Fibroblast of the aortic adventitia (primary cell): ENCODE results near the gene ACTR3C. TPM values are rescaled to one million over a fixed set of nuclear protein-coding genes. Genes with fewer than 3 reads are reported as not detected.

ENCODE experiments used
- DNase-seq: peaks from one replicate; pipeline ENCODE4 v3.0.0-alpha.2; 2010; ENCODE audit warnings: low read depth
- H3K4me3 ChIP-seq: 2 replicates; pipeline ENCODE4 v1.5.1; 2011; ENCODE audit warnings: low read depth, mild to moderate bottlenecking, control low read depth, low read length, moderate library complexity
- total RNA-seq: library from RNA; depleted of rRNA; stranded (reverse); fragments of >200 nt; gene quantifications from 2 replicates; pipeline ENCODE4 v1.2.3, GENCODE V29; 2012; ENCODE audit warnings: low replicate concordance
- TF ChIP-seq, protein P1 (sequence below): IDR thresholded peaks from 2 replicates; pipeline ENCODE4 v1.5.1; 2011; ENCODE audit warnings: mild to moderate bottlenecking, low read length, control low read depth, inconsistent platforms; ENCODE audit not compliant: insufficient read depth

Gene ACTR3C
- total RNA-seq, 1 donor = 0.54 TPM

DNA sequence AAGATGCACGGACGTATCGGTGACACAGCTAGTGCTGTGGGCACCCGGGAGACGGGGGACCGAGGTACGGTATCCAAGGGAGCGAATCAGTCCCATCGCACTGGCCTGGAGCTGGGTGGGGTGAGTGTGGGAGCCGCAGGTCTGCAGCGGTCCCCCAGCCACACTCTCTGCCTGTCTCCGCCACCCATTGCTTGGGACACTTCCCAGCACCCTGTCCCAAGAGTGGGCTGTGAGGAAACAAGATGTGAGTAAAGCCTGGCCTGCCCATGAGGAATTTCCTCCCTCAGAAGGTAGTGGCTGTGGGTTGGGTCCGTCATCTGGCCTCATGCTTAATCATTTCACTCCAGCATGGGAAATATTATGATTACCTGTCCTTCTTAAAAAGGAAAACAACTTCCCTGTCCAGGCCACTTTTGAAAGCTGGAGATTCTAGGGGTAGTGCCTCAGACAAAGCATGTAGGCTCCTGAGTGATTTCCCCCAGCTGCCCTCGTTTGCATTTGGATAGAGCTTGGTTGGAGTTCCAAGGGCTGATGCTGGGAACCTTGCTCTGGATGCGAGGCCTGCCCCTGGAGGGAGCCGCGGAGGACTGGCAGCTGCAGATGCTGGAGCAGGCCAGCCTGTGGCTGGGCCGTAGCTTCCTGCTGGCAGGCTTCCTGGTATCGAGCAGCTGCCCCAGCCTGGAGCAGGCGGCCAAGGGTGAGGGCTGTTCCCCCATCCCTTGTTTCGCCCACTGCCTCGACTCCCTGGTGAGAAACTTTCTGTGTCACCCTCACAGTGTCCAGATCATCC, 6.2 kb upstream of the ACTR3C start:
- DNase-seq = no peak
- no peak overlapping the region for H3K4me3 ChIP-seq
- TF ChIP-seq, protein P1, sequence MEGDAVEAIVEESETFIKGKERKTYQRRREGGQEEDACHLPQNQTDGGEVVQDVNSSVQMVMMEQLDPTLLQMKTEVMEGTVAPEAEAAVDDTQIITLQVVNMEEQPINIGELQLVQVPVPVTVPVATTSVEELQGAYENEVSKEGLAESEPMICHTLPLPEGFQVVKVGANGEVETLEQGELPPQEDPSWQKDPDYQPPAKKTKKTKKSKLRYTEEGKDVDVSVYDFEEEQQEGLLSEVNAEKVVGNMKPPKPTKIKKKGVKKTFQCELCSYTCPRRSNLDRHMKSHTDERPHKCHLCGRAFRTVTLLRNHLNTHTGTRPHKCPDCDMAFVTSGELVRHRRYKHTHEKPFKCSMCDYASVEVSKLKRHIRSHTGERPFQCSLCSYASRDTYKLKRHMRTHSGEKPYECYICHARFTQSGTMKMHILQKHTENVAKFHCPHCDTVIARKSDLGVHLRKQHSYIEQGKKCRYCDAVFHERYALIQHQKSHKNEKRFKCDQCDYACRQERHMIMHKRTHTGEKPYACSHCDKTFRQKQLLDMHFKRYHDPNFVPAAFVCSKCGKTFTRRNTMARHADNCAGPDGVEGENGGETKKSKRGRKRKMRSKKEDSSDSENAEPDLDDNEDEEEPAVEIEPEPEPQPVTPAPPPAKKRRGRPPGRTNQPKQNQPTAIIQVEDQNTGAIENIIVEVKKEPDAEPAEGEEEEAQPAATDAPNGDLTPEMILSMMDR = no peak

GRCh38 chr7:150327308-150327707, 4.0 kb upstream of the ACTR3C start:
- TF ChIP-seq, protein P1 = no peak
- DNase-seq = no peak
- no peak overlapping the region for H3K4me3 ChIP-seq

GRCh38 chr7:150326657-150327268, 3.4 kb upstream of the ACTR3C start:
- DNase-seq = no peak
- TF ChIP-seq, protein P1 = no peak
- no peak overlapping the region for H3K4me3 ChIP-seq

GRCh38 chr7:150325901-150326300, 2.6 kb upstream of the ACTR3C start:
- no peak overlapping the region for H3K4me3 ChIP-seq
- TF ChIP-seq, protein P1 = no peak
- no peak for DNase-seq

DNA sequence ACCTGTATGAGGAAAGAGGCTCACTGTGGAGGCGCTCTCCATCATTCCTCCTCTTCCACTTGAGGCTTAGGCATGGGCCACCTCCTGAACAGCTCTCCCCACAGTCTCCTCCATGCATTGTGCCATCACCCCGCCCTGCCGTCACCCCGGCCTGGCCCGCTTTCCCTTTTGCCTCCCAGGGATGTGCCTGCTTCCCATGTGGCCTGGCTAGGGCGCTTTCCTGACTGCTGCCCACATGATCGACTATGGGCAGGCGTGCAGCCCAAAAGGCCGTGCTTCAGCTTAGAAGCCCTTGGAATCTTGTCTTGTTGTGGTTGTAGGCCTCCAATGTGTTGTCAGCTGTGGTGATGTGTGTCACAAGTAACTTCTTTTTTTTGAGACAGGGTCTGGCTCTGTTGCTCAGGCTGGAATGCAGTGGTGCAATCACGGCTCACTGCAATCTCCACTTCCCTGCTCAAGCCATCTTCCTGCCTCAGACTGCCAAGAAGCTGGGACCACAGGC, 1.8 kb upstream of the ACTR3C start:
- DNase-seq = peak; percentile 13
- no peak overlapping the region for H3K4me3 ChIP-seq
- TF ChIP-seq, protein P1 = no peak

DNA sequence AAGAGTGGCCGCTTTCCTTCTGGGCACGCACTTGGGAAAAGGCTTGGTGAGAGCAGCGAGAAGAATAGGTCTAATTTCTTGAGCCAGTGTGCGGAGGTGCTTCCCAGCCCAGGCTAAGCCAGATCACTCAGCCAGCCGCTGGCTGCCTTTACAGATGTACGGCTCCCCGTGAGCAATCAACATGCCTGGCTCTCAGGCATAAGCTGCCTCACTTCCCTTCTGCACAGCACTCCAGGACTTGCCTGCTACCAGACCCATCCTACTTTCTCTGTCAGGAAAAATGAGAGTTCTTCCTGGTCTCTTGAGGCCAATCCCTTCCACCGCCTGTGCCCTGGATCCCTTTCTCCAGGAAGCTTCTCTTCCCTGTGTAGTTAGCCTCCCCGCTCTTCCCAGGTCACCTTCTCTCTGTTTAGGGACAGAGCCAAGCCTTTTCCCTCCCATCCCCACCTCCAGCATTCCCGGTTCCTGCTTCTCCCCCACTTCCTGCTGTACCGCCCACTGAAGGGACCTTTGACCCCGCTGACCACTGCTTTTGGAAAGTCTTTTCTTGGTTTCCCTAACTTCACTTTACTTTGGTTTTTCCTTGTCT, 1.1 kb upstream of the ACTR3C start:
- DNase-seq = no peak
- TF ChIP-seq, protein P1 = no peak
- no peak overlapping the region for H3K4me3 ChIP-seq
